ENCODE measurements around the gene LRRC56. TPM values are rescaled to one million over a fixed set of nuclear protein-coding genes. Genes with fewer than 3 reads are reported as not detected.
A peak's percentile ranks its signal among the peaks of the same experiment; 100 is the strongest.

The LRRC56 gene
- total and polyA plus RNA-seq, 2 experiments from 2014 or later = 0.73 to 0.87 TPM

GRCh38 chr11:590997-591396 lies 53.7 kb downstream of the LRRC56 start:
- Histone ChIP-seq H2AFZ (no peak overlapping the region), H3K4me1 (ENCODE audit: insufficient read depth) (no peaks in the 10 kb centered on the region), H3K36me3 (ENCODE audit: insufficient read depth) (peaks cover 22% of the 10 kb centered on the region; the same call in 1 of the 2 replicates), H3K4me2 (no peak overlapping the region), H3K27me3 (ENCODE audit: insufficient read depth) (no peaks in the 10 kb centered on the region), H3K4me3 (no peak overlapping the region), H3K9me2 (ENCODE audit: insufficient read depth) (no peaks in the 10 kb centered on the region), H3K27ac (ENCODE audit: low read depth) (peak overlapping the region; percentile 59; the same call in 1 of the 2 replicates), H4K20me1 (replicated peaks; ENCODE audit: insufficient read depth) (peaks cover 23% of the 10 kb centered on the region), H3F3A (replicated peaks; ENCODE audit: low read depth) (peaks cover 19% of the 10 kb centered on the region), H3K79me2 (replicated peaks; ENCODE audit: insufficient read depth) (peaks cover 19% of the 10 kb centered on the region; the same call in 1 of the 2 replicates)
- Mint-ChIP-seq H3K36me3 (ENCODE audit: low read depth) (peaks cover 81% of the 10 kb centered on the region), H3K27me3 (ENCODE audit: insufficient read depth, low read depth, poor library complexity) (peaks cover 14% of the 10 kb centered on the region), H3K27ac (no peak overlapping the region), H3K9me3 (no peaks in the 10 kb centered on the region; the same call in 2 of the 3 replicates), H3K4me3 (no peak overlapping the region), H3K4me1 (no peaks in the 10 kb centered on the region; the same call in 2 of the 3 replicates)
- DNase-seq (ENCODE audit: low spot score) (no peak), ATAC-seq (no peak)
- TF ChIP-seq CREB1 (CRISPR knock-in tag; IDR thresholded peaks at IDR 0.05; ENCODE audit: low read depth) (no peak), EZH2 (IDR thresholded peaks at IDR 0.05; ENCODE audit: low read depth, unreplicated experiment) (no peak), POLR2AphosphoS5 (IDR thresholded peaks at IDR 0.05; ENCODE audit: low read depth) (no peak), ZNF114 (CRISPR knock-in tag; IDR thresholded peaks at IDR 0.05) (no peak), EZH2phosphoT487 (IDR thresholded peaks at IDR 0.05; ENCODE audit: unreplicated experiment) (no peak), STAT1 (IDR thresholded peaks at IDR 0.05; ENCODE audit: unreplicated experiment) (no peak), CTCF (conservative IDR thresholded peaks at IDR 0.05; ENCODE audit: low read depth in 2 of 2) (no peak), NANOG (IDR thresholded peaks at IDR 0.05; ENCODE audit: borderline replicate concordance) (no peak), REST (IDR thresholded peaks at IDR 0.05; ENCODE audit: unreplicated experiment) (no peak), ZNF331 (CRISPR knock-in tag; IDR thresholded peaks at IDR 0.05; ENCODE audit: low read depth) (no peak), ETS1 (IDR thresholded peaks at IDR 0.05) (no peak), ZNF462 (CRISPR knock-in tag; IDR thresholded peaks at IDR 0.05) (no peak), JUNB (IDR thresholded peaks at IDR 0.05; ENCODE audit: unreplicated experiment) (no peak)

All from GM23338 (cell line).